ENCODE measurements around the gene CD99L2. TPM values are rescaled to one million over a fixed set of nuclear protein-coding genes. Genes with fewer than 3 reads are reported as not detected.

CD99L2 gene
- total RNA-seq, 1 experiment from 2014 or later: 7.3 TPM

DNA sequence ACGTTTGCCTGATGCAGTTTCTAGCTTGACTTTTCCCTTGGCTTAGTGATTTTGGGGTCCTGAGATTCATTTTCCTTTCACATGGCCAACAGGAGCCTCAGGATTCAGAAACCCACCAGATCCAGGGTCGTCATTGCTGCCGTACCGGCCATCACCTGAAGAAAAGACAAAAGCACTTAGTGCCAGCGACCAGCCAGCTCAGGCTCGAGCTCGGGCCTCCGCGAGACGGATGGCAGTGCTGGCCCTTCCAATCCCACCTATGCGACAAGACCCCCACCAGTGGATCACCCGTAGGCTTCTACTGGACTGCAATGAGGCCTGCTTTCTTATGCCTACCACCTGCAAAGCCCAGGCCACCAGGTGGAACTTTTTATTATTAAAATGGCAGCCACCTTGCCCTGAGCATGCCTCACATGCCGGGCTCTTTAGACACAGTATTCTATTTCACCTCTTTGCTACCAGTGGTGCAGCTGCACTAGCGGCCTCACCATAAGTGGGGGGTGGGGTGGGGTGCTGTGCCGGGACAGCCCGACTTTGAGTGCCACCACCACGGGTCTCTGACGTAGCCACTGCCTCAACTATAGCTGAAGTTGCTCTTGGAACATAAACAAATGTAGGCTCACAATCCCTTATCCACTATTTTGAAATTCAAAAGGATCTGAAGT, 121.0 kb downstream of the CD99L2 start:
- WGBS (ENCODE audit: extremely low coverage, insufficient read length, low lambda C conversion rate): no CpG with 5 or more reads among the region's 18 CpGs
- Histone ChIP-seq H2BK12ac (ENCODE audit: insufficient read length, low read depth, low read length) (no peak overlapping the region), H3T11ph (ENCODE audit: low read length) (no peak overlapping the region), H3K23ac (ENCODE audit: insufficient read length, low read depth, low read length) (no peak overlapping the region), H3K4me1 (ENCODE audit: insufficient read depth, low read length) (no peaks in the 10 kb centered on the region; the same call in 1 of the 2 replicates), H4K91ac (ENCODE audit: insufficient read length, low read depth, low read length) (no peak overlapping the region), H3K23me2 (ENCODE audit: insufficient read length, low read depth, low read length, poor library complexity, severe bottlenecking) (no peaks in the 10 kb centered on the region), H3K18ac (ENCODE audit: insufficient read length, low read depth, low read length) (peak overlapping the region; percentile 67), H2BK15ac (ENCODE audit: low read depth, low read length) (no peak overlapping the region), H2BK120ac (ENCODE audit: low read depth, low read length, poor library complexity, severe bottlenecking) (no peak overlapping the region), H2BK20ac (ENCODE audit: low read depth, low read length, poor library complexity, severe bottlenecking) (no peak overlapping the region), H4K8ac (replicated peaks; ENCODE audit: insufficient read length, low read depth, low read length) (no peak overlapping the region), H3K4ac (ENCODE audit: low read depth, low read length) (no peak overlapping the region), H2BK5ac (ENCODE audit: insufficient read length, low read length) (no peak overlapping the region), H3K79me2 (ENCODE audit: insufficient read depth, low read length) (no peaks in the 10 kb centered on the region), H3K27me3 (ENCODE audit: insufficient read depth, low read length) (no peaks in the 10 kb centered on the region), H3K79me1 (ENCODE audit: insufficient read depth, low read depth, low read length, poor library complexity, severe bottlenecking) (no peaks in the 10 kb centered on the region), H2AK5ac (ENCODE audit: insufficient read length, low read length) (no peak overlapping the region), H4K5ac (ENCODE audit: insufficient read length, low read depth, low read length) (no peak overlapping the region), H3K56ac (ENCODE audit: insufficient read length, low read depth, low read length) (no peak overlapping the region), H3K9me3 (ENCODE audit: control insufficient read depth, low read depth, low read length) (no peaks in the 10 kb centered on the region), H4K20me1 (ENCODE audit: control insufficient read depth, insufficient read depth, insufficient read length) (no peaks in the 10 kb centered on the region), H3K4me2 (ENCODE audit: insufficient read depth, insufficient read length, low read length) (no peak overlapping the region), H3K9ac (ENCODE audit: extremely low read depth, insufficient read length, low read length) (no peak overlapping the region), H3K14ac (ENCODE audit: insufficient read depth, low read length) (peak overlapping the region; percentile 72), H2AFZ (ENCODE audit: low read length) (no peak overlapping the region), H3K27ac (ENCODE audit: insufficient read length, low read depth, low read length) (no peak overlapping the region)
- H3K36me3 Mint-ChIP-seq (ENCODE audit: insufficient read depth in 1 of 3, low read depth in 3 of 3): peaks cover 28 to 38% (median 33%) of the 10 kb centered on the region in 3 experiments
- no peak for DNase-seq
- H3K4me1 Mint-ChIP-seq: peaks cover 21 to 23% of the 10 kb centered on the region in 2 experiments
- H3K27me3 Mint-ChIP-seq (ENCODE audit: low read depth): peaks cover under 1% of the 10 kb centered on the region
- TF ChIP-seq, protein P1, sequence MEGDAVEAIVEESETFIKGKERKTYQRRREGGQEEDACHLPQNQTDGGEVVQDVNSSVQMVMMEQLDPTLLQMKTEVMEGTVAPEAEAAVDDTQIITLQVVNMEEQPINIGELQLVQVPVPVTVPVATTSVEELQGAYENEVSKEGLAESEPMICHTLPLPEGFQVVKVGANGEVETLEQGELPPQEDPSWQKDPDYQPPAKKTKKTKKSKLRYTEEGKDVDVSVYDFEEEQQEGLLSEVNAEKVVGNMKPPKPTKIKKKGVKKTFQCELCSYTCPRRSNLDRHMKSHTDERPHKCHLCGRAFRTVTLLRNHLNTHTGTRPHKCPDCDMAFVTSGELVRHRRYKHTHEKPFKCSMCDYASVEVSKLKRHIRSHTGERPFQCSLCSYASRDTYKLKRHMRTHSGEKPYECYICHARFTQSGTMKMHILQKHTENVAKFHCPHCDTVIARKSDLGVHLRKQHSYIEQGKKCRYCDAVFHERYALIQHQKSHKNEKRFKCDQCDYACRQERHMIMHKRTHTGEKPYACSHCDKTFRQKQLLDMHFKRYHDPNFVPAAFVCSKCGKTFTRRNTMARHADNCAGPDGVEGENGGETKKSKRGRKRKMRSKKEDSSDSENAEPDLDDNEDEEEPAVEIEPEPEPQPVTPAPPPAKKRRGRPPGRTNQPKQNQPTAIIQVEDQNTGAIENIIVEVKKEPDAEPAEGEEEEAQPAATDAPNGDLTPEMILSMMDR (conservative IDR thresholded peaks at IDR 0.05): no peak
- peak overlapping the region in 2 of 3 experiments; percentile 77 to 90; a peak in 5 of 7 replicates for H3K27ac Mint-ChIP-seq
- H3K4me3 Mint-ChIP-seq: no peak overlapping the region; a peak in 1 of 5 replicates
- H3K9me3 Mint-ChIP-seq: peaks cover 59 to 75% of the 10 kb centered on the region in 2 experiments
